Measurements from ENCODE around the gene ABTB2.

ABTB2 gene

GRCh38 chr11:34360046-34360445, 2.2 kb upstream of the ABTB2 start:
- TF ChIP-seq, protein P1, sequence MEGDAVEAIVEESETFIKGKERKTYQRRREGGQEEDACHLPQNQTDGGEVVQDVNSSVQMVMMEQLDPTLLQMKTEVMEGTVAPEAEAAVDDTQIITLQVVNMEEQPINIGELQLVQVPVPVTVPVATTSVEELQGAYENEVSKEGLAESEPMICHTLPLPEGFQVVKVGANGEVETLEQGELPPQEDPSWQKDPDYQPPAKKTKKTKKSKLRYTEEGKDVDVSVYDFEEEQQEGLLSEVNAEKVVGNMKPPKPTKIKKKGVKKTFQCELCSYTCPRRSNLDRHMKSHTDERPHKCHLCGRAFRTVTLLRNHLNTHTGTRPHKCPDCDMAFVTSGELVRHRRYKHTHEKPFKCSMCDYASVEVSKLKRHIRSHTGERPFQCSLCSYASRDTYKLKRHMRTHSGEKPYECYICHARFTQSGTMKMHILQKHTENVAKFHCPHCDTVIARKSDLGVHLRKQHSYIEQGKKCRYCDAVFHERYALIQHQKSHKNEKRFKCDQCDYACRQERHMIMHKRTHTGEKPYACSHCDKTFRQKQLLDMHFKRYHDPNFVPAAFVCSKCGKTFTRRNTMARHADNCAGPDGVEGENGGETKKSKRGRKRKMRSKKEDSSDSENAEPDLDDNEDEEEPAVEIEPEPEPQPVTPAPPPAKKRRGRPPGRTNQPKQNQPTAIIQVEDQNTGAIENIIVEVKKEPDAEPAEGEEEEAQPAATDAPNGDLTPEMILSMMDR (IDR thresholded peaks at IDR 0.05; ENCODE audit: extremely low read depth, missing control alignments): no peak
- no peak for DNase-seq (ENCODE audit: low spot score)

DNA sequence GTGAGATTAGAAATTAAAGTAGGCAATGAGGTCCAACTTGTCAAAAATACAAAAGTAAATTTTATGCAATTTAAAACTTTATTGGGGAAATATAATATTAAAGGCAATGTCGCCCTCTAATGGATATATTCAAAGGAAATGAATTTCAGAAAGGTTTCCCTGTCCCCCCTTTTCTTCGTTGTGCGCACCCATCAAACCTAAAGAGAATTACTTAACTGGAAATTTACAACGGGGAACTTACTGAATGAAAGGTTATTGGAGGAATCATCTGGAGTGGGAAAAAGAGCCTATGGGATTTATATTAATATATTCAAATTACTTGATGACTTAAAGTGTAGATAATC, 1.7 kb upstream of the ABTB2 start:
- peak; percentile 30 for DNase-seq (ENCODE audit: low spot score)
- TF ChIP-seq, protein P1 (IDR thresholded peaks at IDR 0.05; ENCODE audit: extremely low read depth, missing control alignments): no peak

GRCh38 chr11:34358728-34359547, 1.1 kb upstream of the ABTB2 start:
- DNase-seq (ENCODE audit: low spot score): peak; percentile 74

DNA sequence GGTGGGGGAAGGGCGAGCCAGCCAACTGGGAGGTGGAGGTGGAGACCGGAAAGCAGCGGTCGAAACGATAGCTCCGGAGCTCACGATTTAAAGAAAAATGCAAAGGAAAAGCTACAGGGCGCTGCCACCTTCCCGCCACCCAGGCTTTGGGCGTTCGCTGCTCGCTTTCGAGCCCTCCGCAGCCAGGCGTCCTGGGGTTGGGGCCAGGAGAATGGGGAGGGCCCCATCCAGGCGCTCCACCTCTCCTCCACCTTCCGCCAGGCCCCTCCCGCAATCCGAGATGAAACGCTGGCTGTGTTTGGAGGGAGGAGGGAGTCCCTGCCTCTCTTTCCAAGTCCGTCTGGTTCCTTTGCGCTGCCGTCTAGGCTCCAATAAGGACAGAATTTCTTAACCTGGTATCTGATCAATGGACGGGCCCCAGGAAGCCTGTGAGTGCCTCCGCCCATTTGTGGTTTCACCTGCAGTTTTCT, 483 bp upstream of the ABTB2 start:
- TF ChIP-seq, protein P1 (IDR thresholded peaks at IDR 0.05; ENCODE audit: extremely low read depth, missing control alignments): no peak
- peak; percentile 42 for DNase-seq (ENCODE audit: low spot score)

More at GRCh38 chr11:34358728-34359547, 1.1 kb upstream of the ABTB2 start:
- TF ChIP-seq, protein P1 (IDR thresholded peaks at IDR 0.05; ENCODE audit: extremely low read depth, missing control alignments): peak; percentile 63

- TF ChIP-seq, protein P1 (IDR thresholded peaks at IDR 0.05; ENCODE audit: extremely low read depth, missing control alignments): no peak
- DNase-seq (ENCODE audit: low spot score): peak; percentile 56
Measured at GRCh38 chr11:34356913-34357700, 703 bp downstream of the ABTB2 start.

DNA sequence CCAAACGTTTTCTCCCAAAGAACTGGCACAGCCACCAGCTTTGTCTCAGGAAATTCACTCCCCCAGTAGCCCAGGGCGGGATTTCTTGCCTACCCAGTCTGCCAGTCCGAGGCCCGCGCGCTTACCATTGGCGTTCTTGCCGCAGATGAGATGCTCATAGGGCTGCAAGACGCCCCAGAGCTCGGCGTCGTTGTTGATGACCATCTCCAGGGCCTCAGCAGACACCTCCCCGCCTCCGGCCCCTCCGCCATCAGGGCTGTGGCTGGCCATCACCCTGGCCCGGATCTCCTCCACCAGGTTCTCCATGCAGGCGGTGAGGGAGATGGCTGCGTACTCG, 1.3 kb downstream of the ABTB2 start:
- TF ChIP-seq, protein P1 (IDR thresholded peaks at IDR 0.05; ENCODE audit: extremely low read depth, missing control alignments): no peak
- DNase-seq (ENCODE audit: low spot score): no peak

DNA sequence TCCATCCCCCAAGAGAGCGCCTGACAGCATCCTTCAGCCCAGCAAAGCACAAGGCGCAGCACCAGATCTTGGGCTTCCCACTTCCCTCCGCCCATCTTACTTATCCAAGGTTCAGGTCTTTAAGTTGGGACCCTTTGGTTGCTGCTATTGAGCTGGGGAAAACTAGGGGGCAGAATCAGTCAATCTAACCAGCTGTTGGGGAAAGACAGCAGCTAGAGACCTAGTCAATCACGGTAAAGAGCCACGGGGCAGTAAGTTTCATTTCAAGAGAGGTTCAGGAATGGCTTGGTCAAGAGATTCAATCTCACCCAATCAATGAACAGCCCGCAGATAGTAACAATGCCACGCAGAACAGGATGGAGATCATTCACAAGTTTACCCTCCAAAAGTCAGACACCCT, 1.7 kb downstream of the ABTB2 start:
- DNase-seq (ENCODE audit: low spot score): no peak
- TF ChIP-seq, protein P1 (IDR thresholded peaks at IDR 0.05; ENCODE audit: extremely low read depth, missing control alignments): no peak

Measured in GM20000 (cell line).